GM04504 (cell line): ENCODE data around the gene CLCNKA.
"Not testable (repeated sequence)": the region's sequence is repeated elsewhere in the genome, so short reads cannot be mapped to it uniquely, and the experiment has no call there.

ENCODE experiments used
- DNase-seq: peaks from one replicate; pipeline ENCODE4 v3.0.0-alpha.2; 2012; ENCODE audit warnings: low read depth

CLCNKA gene

DNA sequence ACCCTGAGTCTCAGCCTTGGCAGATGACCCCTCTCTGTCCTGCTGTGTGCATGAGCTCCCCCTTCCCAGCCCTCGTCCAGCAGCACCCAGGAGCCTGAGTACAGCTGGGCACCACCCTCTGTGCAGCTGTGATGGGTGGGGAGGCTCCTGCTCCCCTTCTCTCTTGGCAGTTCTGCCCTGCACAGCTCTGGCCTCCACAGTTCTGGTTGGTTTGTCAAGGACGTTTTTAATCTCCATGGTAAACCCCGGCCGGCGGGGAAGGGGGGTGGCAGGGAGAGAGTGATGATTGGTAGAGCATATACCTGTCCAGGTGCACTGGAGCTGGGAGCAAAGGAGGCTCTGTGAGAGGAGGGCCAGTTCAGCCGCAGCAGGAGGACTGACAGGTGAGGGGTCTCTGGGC is at the start of gene CLCNKA:
Gene CLCNKA, plus strand, starts transcription at position 356 of the 400 bp plus-strand sequence. CDS start 584 bp downstream, outside the sequence.
- no peak for DNase-seq

DNA sequence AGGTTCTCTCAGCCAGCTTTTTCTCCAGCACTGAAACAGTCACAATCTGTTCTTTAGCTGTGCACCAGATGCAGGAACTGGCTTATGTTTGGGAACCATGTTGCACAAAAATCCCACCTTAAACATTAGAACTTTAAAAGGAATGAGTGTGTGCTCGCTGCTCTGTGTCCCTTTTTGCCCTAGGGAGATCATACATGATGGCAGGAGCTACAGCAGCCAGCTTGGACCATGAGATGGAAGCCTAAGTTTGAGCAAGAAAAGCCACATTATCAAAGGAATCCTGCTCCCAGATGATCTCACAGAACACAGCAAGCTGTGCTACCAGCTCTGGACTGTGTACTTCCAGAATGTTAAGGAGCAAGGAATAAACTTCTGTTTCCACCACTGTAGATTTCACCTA is 49.4 kb upstream of the CLCNKA start:
- DNase-seq = no peak

DNA sequence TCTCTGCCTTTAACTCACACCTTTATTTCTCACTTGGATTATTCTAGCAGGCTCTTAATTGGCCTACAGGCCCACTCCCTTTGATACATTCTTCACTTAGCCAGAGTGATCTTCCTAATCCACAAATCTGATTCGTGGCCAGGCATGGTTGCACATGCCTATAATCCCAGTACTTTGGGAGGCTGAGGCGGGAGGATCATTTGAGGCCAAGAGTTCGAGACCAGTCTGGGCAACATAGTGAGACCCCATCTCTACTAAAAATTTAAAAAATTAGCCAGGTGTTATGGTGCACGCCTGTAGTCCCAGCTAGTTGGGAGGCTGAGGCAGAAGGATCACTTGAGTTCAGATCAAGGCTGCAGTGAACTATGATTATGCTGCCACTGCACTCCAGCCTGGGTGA is 48.1 kb upstream of the CLCNKA start:
- DNase-seq = no peak

DNA sequence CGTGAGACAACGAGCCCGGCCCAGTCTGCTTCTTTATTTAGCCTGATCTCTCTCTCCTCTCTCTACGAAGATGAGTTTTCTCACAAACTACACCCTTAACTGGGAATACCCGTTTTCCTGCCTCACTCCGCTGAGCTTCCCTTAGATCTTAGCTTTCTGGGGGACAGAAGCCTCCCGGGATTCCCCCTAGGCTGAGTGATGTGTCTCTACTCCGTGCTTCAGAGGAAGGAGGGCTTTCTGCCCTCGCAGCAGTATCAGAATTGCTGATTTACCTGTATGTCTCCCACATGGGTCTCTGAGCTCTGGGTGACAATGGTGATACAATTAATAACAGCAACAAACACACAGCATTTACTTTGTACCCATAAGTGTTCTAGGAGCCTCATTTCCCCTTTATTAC is 47.0 kb upstream of the CLCNKA start:
- no peak for DNase-seq

DNA sequence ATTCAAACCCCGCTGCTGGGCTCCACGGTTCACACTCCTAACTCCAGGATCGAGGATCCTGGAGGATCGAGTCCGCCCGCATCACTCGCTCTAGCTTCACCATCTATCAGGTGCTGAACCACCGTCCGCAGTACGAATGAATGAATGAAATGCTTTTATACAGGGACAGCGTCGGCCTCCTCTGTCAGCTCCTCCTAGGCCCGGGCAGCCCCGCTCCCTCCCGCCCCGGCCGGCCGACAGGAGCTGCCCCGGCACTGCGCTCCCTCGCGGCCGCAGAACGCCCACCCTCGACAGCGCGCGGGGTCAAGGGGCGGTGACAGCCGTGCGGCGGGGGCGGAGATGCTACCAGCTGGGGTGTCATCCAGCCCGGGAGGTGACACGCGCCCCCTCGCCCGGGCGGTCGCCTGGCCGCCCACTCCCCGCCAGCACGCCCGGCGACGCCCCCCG is 46.5 kb upstream of the CLCNKA start:
- no peak for DNase-seq

DNA sequence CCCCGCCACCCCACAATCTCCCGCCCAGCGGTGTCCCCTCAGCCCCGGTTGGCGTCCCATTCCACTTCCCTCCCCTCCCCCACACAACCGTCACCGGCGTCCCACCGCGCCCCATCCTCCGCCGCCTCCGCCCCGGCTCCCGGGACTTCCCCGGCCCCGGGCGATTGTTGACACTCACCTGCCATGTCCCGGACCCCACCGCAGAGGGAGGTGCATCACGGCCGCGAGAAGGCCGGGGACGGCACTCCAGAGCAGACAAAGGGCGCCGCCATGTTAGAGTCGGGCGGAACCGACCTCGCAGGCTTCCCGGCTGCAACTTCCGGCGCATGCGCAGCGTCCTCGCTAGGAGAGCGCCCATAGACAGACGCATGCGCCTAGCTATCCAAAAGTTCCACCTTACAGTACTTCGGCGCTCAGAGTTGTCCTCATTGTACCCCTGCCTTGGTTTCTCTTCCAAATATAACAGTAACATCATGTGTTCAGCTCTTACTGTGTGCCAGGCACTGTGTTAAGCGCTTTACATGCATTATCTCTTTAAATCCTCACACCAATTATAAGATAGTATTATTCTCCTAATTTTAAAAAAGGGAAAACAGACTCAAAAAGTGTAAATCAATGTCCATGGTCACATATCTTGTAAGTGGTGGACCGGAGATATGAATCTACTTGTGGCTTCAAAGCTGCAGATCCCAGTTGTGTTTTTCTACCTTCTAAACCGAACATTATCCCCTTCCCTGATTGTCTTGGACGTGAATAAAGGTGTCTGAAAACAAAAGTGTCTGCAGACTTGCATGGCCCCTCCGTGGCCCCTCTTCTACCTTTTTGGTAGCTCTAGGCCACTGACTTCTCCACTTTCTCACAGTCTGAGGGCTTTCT is 45.8 kb upstream of the CLCNKA start, which contains the start of gene ZBTB17:
Gene ZBTB17, minus strand, starts transcription at position 297 of the 876 bp plus-strand sequence. CDS start 27,606 bp downstream, outside the sequence.
- DNase-seq = peak; percentile 80

DNA sequence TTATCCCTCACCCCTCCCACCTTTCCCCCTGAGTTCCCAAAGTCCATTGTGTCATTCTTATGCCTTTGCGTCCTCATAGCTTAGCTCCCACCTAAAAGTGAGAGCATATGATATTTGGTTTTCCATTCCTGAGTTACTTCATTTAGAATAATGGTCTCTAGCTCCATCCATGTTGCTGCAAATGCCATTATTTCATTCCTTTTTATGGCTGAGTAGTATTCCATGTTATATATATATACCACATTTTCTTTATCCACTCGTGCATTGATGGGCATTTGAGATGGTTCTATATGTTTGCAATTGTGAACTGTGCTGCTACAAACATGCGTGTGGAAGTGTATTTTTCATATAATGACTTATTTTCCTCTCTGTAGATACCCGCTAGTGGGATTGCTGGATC is 43.9 kb upstream of the CLCNKA start:
- DNase-seq = not testable (repeated sequence)

DNA sequence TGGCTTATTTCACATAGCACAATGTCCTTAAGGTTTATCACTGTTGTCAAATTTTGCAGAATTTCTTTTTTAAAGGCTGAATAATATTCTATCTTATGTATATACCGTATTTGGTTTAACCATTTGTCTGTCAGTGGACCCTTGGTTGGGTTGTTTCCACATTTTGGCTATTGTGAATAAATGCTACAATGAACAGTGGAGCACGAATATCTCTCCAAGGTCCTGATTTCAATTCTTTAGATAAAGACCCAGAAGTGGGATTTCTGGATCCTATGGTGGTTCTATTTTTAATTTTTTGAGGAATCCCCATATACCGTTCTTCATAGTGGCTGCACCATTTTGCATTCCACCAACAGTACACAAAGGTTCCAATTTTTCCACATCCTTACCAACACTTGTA is 40.2 kb upstream of the CLCNKA start:
- DNase-seq = no peak

DNA sequence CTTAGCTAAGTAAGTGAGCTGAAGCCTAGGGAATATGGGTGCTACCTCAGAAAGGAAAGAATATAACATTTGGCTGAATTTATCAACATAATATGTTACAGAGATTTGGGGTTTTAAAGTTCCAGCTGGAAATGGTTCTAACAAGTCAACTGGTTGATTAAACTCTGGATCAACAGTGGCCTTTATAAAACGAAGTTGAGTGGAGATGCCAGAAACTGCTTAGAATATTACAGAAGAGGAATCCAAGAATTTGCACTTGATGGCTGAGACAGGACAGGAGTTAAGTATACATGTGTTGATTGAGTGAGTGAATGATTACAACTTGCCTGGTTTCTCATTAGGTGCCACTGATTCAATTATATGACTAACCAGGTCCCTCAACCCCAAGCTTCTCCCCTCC is 38.6 kb upstream of the CLCNKA start:
- no peak for DNase-seq

DNA sequence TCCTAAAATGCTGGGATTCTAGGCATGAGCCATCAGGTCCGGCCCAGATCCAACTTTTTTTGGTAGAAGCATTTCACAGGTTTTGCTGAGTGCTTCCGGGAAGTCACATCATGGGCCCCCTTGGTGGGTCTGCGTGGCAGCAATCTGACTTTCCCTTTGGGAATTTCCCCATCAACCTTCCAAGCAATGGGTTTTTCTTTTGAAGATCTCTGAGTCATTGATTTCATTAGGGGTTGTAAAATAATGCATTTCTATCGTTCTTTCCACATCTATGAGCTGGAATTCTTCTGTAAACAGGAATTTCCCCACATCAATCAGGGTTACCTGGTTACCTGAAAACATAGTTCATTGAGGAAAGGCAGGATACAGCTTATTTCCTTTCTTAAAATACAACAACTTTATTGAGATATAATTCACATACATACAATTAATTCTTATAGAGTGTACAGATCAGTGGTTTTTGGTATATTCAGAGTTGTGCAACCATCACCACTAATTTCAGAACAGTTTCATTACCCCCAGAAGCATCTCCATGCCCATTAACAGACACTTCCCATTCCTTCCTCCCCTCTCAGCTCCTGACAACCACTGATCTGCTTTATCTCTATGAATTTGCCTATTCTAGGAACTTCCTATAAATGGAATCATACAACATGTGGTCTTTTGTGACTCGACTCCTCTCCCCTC is 36.1 kb upstream of the CLCNKA start:
- no peak for DNase-seq

DNA sequence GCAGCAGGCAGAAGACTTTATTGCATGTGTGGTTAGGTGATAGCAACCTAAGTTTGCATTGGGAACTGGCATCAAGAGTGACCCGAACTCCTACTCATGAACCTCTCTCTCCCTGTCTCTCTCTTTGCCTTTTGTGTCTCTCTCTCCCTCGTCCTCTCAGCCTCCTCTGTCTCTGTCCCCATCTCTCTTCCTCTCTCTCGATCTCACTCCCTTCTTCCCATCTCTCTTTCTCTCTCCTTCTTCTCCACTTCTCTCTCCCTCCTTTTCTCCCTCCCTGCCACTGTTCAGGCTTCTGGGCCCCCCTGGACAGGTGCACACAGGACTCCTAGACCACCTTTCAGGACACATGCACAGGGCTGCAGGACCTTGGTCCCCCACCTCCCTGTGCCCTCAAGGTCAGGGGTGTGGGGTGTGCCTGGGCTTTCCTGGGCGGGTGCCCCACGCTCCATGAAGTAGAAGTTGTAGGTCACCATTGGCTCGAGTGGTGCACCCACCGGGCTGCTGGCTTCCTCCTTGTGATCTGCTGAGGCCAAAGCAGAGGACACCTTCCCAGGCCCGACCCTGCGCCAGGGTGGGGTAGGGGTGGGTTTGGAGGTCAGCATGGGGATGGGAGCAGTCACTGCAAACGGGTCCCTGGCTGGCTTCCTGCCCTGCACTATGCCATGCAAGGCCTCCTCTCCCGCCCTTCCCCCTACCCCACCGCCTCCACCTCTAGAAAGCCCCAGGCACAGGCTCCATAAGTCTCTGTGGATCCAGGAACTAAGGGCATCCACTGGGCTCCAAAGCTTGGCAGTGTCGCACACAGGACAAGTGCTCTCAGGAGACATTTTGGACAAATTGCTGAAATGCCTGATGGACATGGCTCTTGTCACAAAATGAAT is 32.7 kb upstream of the CLCNKA start:
- DNase-seq = no peak

DNA sequence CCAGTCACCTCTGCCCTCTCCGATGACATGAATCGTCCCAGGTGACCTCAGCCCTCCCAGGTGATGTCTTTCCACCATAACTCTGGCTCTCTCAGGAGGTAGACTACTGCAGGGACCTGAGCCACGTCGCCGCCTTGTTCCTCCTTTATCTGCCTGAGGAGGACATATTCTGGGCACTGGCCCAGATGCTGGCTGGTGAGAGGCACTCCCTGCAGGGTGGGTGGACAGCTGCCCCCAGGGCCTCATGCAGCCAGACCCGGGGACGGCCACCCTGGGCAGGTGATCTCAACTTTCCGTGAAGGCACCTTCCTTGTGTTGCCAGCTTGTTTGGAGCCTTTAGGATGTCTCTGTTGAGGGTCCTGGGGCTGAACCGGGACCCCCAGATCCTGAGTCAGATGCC is 32.1 kb upstream of the CLCNKA start:
- no peak for DNase-seq

DNA sequence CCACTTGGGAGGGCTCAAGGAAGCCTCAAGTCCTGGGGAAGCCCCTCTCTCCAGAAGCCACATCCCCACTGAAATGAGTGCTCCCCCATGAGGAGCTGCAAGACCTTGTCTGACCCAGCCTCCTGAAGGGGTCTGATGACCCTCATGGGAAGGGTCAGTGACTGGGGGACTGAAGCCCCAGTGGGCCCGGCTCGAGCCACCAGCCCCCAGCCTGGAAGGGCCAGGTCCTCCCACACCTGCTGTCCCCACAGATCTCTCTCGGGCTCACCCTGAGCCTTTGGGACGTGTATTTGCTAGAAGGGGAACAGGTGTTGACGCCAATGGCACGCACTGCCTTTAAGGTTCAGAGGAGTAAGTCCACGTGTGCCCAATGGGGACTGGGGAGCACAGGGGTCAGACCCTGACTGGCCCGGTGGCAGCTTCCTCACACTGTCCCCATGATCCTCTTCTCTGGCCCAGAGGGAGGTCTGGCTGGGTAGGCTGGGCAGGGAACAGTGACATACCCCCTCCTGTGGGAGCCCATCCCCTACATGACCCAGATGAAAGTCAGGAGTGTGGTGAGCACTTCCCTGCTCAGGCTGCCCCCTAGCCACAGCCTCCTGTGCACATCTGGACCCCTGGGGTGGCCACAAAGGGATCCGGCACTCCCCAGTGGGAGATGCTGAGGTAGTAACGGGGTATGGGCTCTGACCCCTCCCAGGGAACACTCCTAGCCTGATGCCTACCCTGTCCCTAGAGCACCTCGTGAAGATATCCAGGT is 30.2 kb upstream of the CLCNKA start:
- DNase-seq = no peak

DNA sequence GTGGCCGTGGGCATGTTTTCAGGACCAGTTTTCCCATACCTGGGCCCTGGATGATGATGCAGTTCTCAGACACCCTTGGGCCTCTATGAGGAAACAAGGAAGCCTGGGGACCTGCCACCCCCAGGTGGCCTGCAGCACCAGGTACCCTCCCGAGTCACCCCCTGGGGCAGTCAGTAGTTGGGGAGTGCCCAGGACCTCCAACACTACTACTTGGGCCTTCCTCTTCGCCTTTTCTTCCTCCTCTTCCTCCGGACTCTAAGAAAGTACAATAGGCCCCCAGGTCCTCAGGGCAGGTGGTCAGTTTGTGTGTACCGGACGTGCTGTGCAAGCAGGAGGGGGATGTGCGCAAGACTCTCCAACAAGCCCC is 29.7 kb upstream of the CLCNKA start:
- DNase-seq = no peak

DNA sequence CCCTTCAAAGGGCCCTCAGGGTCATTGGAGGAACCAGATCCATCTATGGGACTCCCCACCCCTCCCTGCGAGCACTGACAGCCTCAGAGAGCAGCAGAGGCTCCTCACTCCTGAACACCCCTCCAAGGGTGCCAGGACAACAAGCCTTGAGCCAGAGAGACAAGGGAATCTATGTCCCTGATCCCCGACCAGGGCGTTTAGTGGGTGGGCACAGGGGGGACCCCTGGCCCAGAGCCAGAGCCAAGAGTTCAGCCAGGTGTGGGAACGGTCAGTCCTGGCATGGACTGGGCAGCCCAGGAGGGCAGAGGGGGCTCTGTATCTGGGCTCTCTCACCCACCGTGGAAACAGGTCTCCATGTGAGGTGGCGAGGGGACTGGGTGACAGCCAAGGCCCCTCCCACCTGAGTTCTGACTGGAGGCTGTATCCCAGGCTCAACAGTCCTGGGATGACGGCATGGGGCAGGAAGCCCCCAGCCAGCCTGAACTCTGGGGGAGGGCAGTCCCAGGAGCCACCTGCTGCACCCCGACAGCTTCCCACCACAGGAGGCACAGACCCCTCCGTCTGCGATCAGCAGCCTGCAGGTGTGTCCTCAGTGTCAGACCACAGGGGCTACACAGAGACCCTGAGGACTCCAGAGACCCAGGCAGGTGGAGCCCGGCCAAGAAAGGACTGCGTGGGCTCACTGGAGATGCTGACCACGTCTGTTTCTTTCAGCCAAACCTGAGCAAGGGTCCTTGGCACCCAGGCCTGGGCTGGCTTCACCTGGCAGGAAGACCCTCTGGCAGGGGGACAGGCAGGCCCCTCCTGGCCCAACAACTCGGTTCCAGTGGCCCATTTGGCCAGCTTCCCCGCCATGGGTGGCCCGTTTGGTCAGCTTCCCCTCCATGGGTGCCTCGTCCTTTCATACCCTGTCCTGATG is 29.0 kb upstream of the CLCNKA start:
- no peak for DNase-seq

DNA sequence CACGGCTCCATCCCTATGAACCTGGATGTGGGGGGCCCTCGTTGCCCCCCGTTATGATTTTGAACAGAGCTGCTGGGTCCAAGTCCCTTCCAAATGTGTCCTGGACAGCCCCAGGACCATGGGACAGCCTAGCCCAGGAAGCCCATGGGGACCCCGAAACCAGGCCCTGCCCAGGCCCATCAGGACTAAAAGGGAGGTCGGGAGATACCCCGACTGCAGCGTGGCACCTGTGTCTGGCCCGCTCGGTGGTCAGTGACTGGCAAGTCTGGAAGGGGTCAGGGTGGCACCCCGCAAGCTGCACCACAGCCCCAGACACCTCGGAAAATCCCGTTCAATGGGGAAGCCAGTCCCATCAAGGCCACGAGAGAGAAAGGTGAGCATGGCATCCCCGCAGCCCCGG is 28.2 kb upstream of the CLCNKA start:
- DNase-seq = no peak

DNA sequence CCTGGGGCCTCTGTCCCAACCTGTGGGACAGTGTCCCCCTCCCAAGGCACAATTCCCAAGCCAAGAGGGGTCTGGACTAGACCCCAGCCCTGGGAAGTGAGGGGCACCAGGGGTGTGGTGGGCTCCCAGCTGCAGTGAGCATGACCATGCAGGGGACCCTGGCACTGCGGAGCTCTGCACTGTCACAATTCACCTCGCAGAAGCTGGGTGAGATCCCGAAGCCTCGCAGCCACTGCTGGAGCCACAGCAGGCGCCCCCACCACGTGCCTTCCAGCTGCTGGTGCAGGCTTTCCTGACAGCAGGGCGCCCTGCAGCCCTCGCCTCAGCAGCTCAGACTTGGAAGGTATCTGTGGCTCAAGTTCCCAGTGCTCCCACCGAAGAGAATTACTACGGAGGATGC is 27.8 kb upstream of the CLCNKA start:
- DNase-seq = no peak

DNA sequence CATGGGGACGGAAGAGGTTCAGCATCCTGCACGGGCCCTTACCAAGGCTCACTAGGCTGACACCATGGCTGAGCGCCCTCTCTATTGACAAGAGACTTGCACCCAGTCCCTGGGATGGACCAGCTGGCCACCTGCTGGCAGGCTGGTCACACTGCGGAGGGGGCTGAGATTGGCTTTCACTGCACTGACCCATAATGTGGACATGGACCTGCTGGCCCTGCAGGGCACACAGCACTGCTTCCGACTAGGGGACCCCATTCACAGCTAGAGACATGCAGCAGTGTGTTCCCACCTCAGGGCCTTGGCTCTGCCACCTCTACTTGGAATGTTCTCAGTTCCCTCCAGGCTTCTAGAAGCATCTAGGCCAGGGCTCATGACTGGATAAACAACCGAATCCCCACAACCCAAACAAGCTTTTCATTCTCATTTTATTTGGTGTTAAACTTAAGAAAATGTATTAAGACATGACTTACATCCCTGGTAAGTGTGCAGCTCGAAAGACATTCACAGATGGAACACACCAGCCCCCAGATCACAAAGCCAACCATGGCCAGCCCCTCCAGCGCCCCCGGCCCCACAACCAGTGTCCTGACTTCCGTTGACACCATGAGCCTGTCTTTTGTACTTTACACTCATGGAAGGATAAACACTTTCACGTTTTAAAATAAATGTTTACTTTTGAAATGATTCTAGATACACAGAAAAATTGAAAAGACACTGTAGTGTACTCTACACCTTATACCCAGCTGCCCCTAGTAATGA is 27.1 kb upstream of the CLCNKA start:
- peak; percentile 35 for DNase-seq

DNA sequence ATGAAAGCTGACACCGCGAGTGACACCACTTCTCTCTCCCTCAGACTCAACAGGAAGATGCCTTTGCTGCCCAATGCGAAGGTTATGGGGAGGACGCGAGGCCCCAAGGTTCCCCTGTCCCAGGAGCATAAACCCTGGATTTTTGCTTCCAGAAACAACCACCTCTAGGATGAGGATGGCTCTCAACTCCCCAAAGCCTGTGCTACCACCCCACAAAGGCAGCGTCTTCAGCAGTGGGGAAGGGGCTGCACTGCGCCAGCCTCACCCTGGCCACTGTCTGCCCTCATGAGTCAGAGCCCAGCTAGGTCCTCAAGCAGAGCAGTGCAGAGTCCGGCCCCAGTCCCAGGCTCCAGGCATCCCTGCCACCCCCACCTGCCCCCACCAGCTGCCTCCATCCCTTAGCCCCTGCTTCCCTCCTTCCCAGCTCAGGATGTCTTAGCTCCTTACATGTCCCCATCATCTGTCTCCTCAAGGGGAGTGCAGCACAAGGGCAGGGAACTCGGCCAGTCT is 24.7 kb upstream of the CLCNKA start:
- no peak for DNase-seq
